ENCODE results near the gene CRKL. TPM values are rescaled to one million over a fixed set of nuclear protein-coding genes. Genes with fewer than 3 reads are reported as not detected.

CRKL gene
- total RNA-seq, 2 experiments from 2014 or later: 57.7 to 70.9 TPM

GRCh38 chr22:20980938-20981722 lies 63.9 kb downstream of the CRKL start:
- POLR2A ChIA-PET: interaction anchor here (1.3 to 2.0 kb wide), 2 partner anchors 8 to 24 kb away, joined by 4 to 8 read pairs; no protein-coding TSS in a partner anchor

GRCh38 chr22:20981787-20982562 lies 64.8 kb downstream of the CRKL start, which contains the start of gene LZTR1:
Gene LZTR1 (plus strand): TSS chr22:20982297. CDS start chr22:20982372, 75 bp downstream.
- DNase-seq (ENCODE audit: low spot score): peak; percentile 87
- no peaks in the 10 kb centered on the region for H4K20me1 ChIP-seq (ENCODE audit: insufficient read depth, low read length)
- peak; percentile 81 for TF ChIP-seq CTCF (conservative IDR thresholded peaks at IDR 0.05; ENCODE audit: low read length)
- no peak for TF ChIP-seq EZH2phosphoT487 (IDR thresholded peaks at IDR 0.05; ENCODE audit: borderline replicate concordance, low read depth, low read length)
- ChIA-PET CTCF (ENCODE audit: unreplicated experiment) (no interaction called here), POLR2A (interaction anchor here (0.8 to 2.0 kb wide), 6 partner anchors 9 to 125 kb away, joined by 3 to 8 read pairs (median 4); partner anchors contain the start of gene THAP7)
- H3K9me2 ChIP-seq (ENCODE audit: insufficient read depth, low read length): no peaks in the 10 kb centered on the region
- H3K9me3 ChIP-seq (ENCODE audit: low read length): no peaks in the 10 kb centered on the region
- H3K79me2 ChIP-seq (ENCODE audit: insufficient read depth, low read depth, low read length): peaks cover 10% of the 10 kb centered on the region
- peak within 1 kb of the TSS; percentile 81 for H3K4me3 ChIP-seq (ENCODE audit: low read depth, low read length, poor library complexity, severe bottlenecking)
- intact Hi-C loops (cut with micrococcal nuclease; ENCODE audit: unreplicated experiment): loop anchor here (1.0 to 10.0 kb wide), 2 partner anchors 20 to 67 kb away; partner anchors contain the start of genes CRKL and THAP7
- H3K36me3 ChIP-seq (ENCODE audit: insufficient read depth, low read length): peaks cover 26% of the 10 kb centered on the region
- BruUV-seq (replicated peaks): no TSS peak
- H2AFZ ChIP-seq (ENCODE audit: low read length): peak within 1 kb of the TSS; percentile 66
- peak within 1 kb of the TSS; percentile 95 for H3K4me2 ChIP-seq (ENCODE audit: low read length)
- peak within 1 kb of the TSS; percentile 48 for H3K27ac ChIP-seq (ENCODE audit: low read depth, low read length, poor library complexity, severe bottlenecking)
- peaks cover 19% of the 10 kb centered on the region for H3K4me1 ChIP-seq (ENCODE audit: insufficient read depth, low read length, poor library complexity, severe bottlenecking)

More at GRCh38 chr22:20980938-20981722, 63.9 kb downstream of the CRKL start:
- no peaks in the 10 kb centered on the region for H3K9me3 ChIP-seq (ENCODE audit: low read length)
- CTCF ChIA-PET (ENCODE audit: unreplicated experiment): no interaction called here
- H3K27ac ChIP-seq (ENCODE audit: low read depth, low read length, poor library complexity, severe bottlenecking): peak overlapping the region; percentile 48
- no peaks in the 10 kb centered on the region for H3K9me2 ChIP-seq (ENCODE audit: insufficient read depth, low read length)
- H4K20me1 ChIP-seq (ENCODE audit: insufficient read depth, low read length): no peaks in the 10 kb centered on the region
- H3K4me2 ChIP-seq (ENCODE audit: low read length): peak overlapping the region; percentile 95
- TF ChIP-seq CTCF (conservative IDR thresholded peaks at IDR 0.05; ENCODE audit: low read length) (no peak), EZH2phosphoT487 (IDR thresholded peaks at IDR 0.05; ENCODE audit: borderline replicate concordance, low read depth, low read length) (no peak)
- H3K79me2 ChIP-seq (ENCODE audit: insufficient read depth, low read depth, low read length): peaks cover 10% of the 10 kb centered on the region
- intact Hi-C loops (cut with micrococcal nuclease; ENCODE audit: unreplicated experiment): loop anchor here (1.0 to 10.0 kb wide), 2 partner anchors 21 to 66 kb away; partner anchors contain the start of genes CRKL and THAP7
- DNase-seq (ENCODE audit: low spot score): no peak
- BruUV-seq (replicated peaks): TSS peak; percentile 92
- H2AFZ ChIP-seq (ENCODE audit: low read length): peak overlapping the region; percentile 66; the same call in 1 of the 2 replicates
- H3K36me3 ChIP-seq (ENCODE audit: insufficient read depth, low read length): peaks cover 20% of the 10 kb centered on the region
- peaks cover 19% of the 10 kb centered on the region for H3K4me1 ChIP-seq (ENCODE audit: insufficient read depth, low read length, poor library complexity, severe bottlenecking)
- H3K4me3 ChIP-seq (ENCODE audit: low read depth, low read length, poor library complexity, severe bottlenecking): peak overlapping the region; percentile 81
